Measurements from ENCODE around the gene LMX1A.

The LMX1A gene

GRCh38 chr1:165355977-165356811, at the start of gene LMX1A:
LMX1A (minus strand) TSS chr1:165356715; CDS start chr1:165355559, 1,156 bp downstream.
- DNase-seq: no peak

DNA sequence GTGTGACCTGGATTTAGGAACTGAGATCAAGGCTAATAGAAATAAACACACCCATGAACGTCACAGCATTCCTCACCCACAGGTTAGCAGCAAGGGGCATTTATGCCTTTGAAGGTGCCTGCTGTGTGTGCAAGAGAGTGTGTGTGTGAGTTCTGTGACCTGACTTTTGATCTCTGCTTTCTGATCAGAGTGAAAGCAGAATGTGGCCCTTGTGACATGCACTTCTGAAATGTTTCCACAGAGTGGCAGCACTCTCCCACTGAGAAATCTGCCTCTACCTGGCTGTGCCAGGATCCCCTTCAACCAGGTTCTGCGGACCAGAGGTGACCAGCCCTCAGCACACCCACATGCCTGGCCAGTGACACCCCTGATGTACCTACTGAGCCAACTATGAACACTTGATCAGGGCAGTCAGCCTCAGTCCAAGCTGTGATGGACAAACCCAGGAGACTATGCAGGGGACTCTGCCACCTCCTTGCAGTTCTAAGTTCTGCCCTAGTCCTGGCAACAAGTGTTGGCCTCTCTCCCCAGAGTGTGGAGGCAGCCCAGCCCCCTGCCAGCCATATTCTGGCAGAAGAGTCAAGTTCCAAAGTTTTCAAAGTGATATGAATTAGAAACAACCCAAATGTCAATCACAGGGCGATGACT, 47.4 kb upstream of the LMX1A start:
- peak in 1 of 2 experiments; percentile 9 for DNase-seq

GRCh38 chr1:165402517-165403111, 46.1 kb upstream of the LMX1A start:
- DNase-seq: no peak

- no peak for DNase-seq
Observed at GRCh38 chr1:165397944-165398343, 41.4 kb upstream of the LMX1A start.

GRCh38 chr1:165395901-165396300, 39.4 kb upstream of the LMX1A start:
- no peak for DNase-seq

- DNase-seq: no peak
Observed at GRCh38 chr1:165395478-165395877, 39.0 kb upstream of the LMX1A start.

DNA sequence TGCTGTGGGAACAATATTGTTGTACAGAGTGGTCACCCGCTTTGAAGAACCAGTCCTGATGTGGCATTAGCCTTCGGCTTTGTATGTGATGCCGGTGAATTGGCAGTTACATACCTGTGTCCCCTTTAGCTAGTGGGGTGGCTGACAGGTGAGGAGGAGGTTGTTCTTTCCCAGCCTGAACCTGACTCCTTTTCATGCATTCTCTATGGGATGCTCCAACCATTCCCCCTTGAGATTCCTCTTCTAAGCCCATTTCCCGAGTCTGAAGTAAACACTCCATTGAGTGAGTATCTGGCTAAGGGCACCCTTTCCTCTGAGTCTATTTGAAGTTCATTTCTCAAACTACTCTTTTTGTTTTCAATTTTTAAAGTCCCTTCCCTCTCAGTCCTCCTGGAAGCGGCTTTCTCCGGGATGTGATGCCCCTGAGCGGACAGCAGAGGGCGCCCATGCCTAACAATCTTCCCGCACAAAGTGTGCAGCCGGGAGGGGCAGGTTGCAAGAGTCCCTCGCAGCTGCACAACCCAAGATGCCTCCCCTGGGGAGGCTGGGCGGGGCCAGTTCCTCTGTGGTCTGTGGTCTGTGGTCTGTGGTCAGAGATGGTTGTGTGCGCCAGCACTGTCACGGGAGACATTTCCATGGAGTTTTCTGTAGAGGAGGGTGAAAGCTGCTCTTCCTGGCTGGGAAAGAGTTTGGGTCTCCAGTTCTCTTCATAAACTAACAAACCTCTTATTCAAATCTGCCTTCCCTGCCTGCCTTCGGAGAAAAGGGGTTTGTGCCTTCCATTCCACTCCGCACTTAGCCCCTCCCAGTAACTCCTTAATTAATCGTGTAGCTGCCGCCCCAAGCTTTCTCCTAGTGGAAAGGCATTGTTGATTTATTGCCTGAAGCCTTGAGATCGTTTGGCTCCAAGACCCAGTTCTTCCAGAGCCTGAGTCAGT, 36.4 kb upstream of the LMX1A start:
- peak; percentile 4 to 44 for DNase-seq

GRCh38 chr1:165389609-165390008, 33.1 kb upstream of the LMX1A start:
- DNase-seq: no peak

DNA sequence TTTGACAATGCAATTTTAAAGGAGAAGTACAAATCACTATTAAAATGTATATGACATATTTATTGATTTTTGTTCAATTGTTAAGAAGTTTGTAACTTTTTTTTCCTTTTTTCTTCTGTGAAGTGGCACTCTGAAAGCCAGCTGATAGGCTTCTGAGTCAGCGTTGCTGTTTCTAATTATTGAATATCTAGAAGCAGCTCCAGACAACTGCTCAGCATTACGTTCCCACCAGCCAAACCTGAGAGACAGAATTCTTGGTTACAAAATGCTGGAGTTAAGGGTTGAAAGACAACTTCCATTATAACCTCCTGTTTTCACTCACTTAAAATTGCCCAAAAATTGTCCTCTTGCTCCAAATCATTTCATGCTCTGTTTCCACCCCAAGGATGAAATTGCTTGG, 31.4 kb upstream of the LMX1A start:
- no peak for DNase-seq

- no peak for DNase-seq
Observed at GRCh38 chr1:165387505-165387904, 31.0 kb upstream of the LMX1A start.

DNA sequence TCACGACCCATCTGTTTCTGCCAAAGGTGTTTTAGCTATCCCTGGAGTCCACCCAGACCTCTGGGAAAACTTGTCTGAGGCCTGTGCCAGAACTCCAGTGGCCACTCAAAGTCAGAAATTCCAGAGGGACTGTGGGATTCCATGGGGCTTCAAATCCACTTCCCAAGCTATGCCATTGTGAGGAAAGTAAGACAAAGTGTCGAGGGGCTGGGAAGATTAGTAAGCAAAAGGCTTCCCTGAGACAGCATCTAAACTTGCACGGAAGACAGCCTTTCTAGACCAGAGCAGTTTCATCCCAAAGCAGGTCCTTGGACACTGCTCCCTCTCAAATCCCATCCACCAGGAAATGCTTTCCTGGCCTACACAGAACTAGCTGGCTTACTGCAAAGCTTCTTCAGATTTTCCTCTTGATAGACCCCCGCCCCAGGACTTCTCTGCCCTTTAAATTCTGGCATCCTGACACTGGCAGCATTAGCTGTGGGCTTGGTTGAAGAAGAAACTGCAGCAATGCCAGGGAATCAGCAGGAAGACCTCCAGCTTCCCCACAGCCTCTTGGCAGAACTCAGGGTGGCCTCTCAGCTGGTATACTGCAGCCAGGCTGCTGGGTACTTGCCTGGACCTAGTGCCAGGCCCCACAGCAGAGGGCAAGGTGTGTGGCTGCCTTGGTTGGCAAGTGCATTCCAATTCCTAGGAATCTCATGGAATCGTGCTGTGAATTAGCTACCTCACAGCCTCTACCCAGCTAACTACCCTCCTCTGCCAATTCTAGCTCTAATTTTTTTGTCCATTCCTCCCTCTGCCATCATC, 27.3 kb upstream of the LMX1A start:
- no peak for DNase-seq

GRCh38 chr1:165383067-165383466, 26.6 kb upstream of the LMX1A start:
- no peak for DNase-seq

DNA sequence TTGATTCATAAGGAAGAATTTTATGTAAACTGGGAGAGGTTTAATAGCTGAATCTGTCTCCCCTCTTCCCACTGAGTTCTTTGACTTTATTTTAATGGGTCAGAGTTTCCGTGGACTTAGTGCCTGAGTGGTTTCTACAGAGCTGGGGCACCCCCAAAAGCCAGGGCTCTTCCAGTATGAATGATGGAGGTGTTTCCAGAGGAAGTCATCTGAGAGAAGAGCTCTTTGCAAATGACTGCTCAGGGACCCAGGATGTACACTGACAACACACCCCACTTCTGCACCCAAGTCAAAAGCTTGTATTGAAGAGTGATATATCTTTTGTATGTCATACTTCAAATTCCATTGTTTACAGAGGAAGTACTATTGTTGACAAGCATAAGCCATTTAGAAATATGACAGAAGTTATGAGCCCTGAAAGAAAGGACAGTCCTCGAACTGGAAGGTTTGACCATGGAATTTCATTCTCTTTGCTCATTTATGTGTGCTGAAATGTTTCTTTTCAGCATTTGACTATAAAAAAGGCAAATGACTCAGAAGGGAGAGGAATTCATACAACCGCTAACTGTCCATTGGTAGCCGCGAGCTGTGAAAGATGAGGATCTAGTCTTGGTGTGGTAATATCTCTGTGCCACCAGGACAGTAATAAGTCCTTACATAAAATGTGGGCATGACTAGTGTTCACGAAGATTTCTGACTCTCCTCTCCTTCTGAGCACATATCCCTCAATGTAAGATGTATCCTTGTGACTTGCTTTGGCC, 25.4 kb upstream of the LMX1A start:
- no peak for DNase-seq

GRCh38 chr1:165376811-165377311, 20.3 kb upstream of the LMX1A start:
- DNase-seq: no peak

DNA sequence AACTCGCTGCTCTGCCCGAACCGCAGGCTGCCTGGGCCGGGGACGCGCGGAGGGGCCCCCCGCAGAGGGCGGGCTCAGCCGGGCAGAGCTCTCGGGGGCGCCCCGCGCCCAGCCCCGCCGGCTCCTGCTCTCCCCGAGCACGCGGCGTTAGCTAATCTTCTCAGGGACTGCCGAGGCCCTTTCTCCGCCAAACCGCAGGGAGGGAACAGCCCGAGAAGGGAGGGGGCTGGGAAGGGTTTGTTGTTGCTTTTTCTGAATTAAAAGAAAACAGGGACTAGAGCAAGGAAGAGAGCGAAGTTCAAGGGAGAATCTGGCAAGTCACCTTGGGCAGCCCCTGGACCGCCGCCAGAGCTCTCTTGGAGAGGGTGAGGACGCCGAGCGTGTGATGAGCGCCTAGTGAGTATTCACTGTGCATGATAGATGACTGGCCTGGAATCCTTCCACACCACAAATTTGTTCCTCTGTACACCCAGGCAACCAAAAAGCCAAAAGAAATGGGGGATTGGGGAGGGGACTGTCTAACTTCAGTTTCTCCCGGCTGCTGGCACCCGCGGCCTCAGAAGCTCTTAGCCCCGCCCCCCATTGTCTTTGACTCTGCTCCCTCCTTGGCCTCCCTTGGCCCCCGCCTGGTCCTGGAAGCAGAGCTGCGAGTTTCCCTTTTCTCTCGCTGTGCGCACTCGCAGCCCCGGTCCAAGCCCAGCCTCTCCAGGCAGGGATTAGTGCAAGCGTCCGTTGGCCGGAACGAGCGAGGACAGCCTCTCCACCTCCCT, 19.7 kb upstream of the LMX1A start:
- no peak for DNase-seq

GRCh38 chr1:165375623-165376022, 19.1 kb upstream of the LMX1A start:
- no peak for DNase-seq

DNA sequence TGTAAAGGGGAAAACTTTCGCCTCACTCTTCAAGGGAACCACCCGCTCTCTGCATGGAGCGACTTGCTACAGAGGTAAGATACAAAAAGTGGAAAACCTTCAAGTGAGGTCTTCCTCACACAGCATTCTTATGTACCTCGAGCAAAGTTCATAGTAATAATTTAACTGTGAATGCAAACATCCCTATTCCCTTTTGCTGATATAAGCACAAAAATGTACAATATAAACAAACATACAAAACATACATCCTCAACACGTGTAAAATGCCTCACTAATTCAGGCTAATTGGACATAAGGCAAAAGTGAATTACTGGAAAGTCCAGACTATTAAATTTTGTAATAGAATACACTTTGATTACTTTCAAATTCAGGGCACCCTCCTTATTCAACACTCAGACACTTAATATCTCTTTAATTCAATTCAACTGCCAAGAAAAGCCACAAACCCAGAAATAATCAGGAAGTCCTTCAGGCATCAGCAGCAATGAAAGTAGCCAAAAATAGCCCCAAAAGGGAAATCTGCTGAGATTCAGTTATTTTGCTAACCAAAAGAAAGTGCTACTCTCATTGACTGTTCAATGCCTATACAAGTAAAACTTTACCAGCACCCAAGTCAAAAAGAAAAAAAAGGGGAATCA, 15.2 kb upstream of the LMX1A start:
- no peak for DNase-seq

- peak; percentile 32 to 33 for DNase-seq
Observed at GRCh38 chr1:165369255-165369848, 12.8 kb upstream of the LMX1A start.

DNA sequence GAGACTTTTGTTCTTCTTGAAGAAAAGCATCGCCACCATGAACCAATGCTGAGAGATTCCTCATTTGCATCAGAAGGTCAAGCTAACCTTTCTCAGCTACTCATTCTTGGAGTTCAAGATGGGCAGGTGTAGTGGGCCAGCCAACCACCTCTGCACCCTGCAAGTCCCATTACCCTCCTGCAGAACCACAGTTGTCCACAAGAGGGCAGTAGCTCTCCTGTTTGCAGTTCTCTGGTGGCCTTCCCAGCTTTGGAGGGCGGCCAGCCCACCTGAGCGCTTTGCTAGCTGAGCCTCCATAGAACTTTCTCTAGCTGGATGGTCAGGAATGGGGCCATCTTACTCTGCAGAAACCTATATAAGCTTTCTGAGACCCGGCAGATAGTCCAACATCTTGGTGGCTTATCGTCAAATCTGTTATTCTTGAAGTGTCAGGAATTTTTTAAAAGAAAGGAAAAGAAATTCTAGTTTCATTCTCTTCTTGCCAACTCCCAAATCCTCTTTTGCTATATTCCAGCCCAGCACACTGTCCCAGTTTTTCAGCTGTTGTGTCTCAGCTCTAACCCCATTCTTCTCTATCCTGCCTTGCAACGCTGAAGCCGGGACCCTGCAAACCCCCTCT, 11.0 kb upstream of the LMX1A start:
- peak; percentile 11 to 62 for DNase-seq
